Epithelial cell of esophagus (primary cell): ENCODE measurements around the gene TELO2.

ENCODE experiments used
- DNase-seq: peaks from one replicate; pipeline ENCODE4 v3.0.0; 2010; ENCODE audit warnings: low read depth
- H3K4me3 ChIP-seq: 2 replicates; pipeline ENCODE4 v1.5.1; 2011; ENCODE audit warnings: mild to moderate bottlenecking, low read length, control low read depth
- CTCF ChIP-seq: IDR thresholded peaks from 2 replicates; pipeline ENCODE4 v1.5.1; 2011; ENCODE audit warnings: low read depth, mild to moderate bottlenecking, low read length, control low read depth, inconsistent platforms; ENCODE audit not compliant: insufficient read depth; ENCODE audit errors: missing control alignments

TELO2 gene

DNA sequence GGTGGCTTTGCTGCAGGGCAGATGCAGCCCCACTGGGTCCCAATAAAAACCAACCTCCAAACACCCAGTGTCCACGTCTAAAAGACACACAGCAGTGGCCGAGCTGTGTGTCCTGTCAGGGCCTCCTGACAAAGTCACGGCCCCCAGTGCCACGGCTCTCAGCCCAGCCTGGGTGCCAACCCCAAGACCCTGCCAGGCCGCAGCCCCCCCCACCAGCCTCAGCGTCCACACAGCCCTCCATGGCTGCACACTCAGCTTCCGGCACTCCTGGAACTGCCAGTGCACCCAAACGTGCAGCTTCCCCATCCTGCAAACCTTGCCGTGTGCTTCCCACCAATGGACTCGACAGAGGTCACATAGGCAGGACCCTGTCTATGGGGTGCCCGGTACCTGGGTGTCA lies 45.2 kb upstream of the TELO2 start:
- no peak for DNase-seq
- TF ChIP-seq CTCF, result no peak
- no peak overlapping the region for H3K4me3 ChIP-seq

DNA sequence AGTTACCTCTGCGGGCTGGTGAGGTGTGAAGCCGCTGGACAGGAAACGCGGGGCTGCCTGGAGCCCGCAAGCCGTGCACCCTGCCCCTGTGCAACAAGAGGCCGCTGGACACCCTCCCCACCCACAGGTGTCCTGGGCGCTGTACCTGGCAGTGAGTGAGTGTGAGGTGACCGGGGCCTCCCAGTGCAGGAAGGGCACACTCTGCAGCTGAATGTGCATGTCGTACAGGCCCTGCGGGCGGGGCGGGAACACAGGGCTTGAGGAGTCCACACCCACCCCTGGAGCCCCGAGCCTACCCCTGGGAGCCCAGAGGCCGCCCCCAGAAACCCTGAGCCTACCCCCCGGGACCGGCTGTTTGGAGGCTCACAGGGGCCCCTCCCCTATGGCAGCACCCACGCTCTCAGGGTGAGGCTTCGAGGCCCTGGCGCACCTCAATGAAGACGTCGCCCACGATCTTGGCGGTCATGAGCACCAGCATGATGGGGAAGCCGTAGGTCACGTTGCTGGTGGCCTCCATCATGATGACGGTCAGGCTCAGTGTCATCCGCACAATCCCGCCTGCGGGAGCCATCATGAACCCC lies 44.5 kb upstream of the TELO2 start:
- DNase-seq, result no peak
- no peak for TF ChIP-seq CTCF
- H3K4me3 ChIP-seq, result no peak overlapping the region

- H3K4me3 ChIP-seq, result no peak overlapping the region
- no peak for TF ChIP-seq CTCF
These were observed 43.9 kb upstream of the TELO2 start for GRCh38 chr16:1449201-1449788.

DNA sequence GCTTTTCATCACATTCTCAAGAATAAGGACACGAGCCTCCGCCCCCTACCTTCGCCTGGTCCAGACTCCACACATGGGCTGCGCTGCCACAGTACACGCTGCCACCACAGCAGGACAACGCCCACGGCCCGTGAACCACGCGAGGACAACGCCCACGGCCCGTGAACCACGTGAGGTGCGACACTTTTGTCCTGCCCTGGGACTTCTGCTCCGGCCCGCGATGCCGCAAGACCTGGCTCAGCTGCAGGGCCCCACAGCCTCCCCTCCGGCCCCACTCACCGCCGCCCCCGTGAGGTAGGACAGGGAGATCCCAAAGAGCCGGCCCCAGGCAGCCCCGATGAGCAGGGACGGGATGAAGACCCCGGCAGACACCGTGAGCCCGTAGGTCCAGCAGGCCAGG lies 42.9 kb upstream of the TELO2 start:
- no peak for DNase-seq
- TF ChIP-seq CTCF, result no peak
- H3K4me3 ChIP-seq, result no peak overlapping the region

More at GRCh38 chr16:1449201-1449788, 43.9 kb upstream of the TELO2 start:
- no peak for DNase-seq

GRCh38 chr16:1450841-1451240 lies 42.3 kb upstream of the TELO2 start:
- no peak for TF ChIP-seq CTCF
- DNase-seq, result no peak
- no peak overlapping the region for H3K4me3 ChIP-seq

GRCh38 chr16:1451702-1452392 lies 41.3 kb upstream of the TELO2 start:
- no peak for TF ChIP-seq CTCF
- no peak overlapping the region for H3K4me3 ChIP-seq
- no peak for DNase-seq

DNA sequence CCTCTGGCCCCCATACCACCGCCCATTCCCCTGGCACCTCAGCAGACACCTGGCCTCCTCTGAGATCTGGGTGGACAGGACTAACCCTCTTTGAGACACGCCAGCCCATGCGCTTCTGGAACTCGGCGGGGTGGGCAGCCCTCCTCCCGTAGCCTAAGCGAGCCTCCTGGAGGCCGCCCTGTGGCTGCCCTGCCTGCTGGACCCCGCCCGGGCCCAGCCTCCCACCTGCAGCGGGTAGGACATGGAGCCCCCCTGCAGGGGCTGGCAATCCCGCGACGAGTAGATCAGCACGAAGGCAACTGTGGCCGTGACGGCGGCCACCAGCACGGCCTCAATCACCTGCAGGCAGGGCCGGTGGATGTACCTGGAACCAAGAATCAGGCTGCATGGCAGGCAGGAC lies 40.6 kb upstream of the TELO2 start:
- H3K4me3 ChIP-seq, result no peak overlapping the region
- DNase-seq, result no peak
- no peak for TF ChIP-seq CTCF
